ENCODE data around the gene ASCL2.

ASCL2 gene

GRCh38 chr11:2308713-2309112 is 38.3 kb upstream of the ASCL2 start:
- DNase-seq (ENCODE audit: low read depth), result no peak

- DNase-seq (ENCODE audit: low read depth), result no peak
These were observed 37.3 kb upstream of the ASCL2 start for GRCh38 chr11:2307501-2308331.

- DNase-seq (ENCODE audit: low read depth), result no peak
These were observed 36.6 kb upstream of the ASCL2 start for GRCh38 chr11:2306877-2307500.

- no peak for DNase-seq (ENCODE audit: low read depth)
These were observed 36.0 kb upstream of the ASCL2 start for GRCh38 chr11:2306452-2306823.

- DNase-seq (ENCODE audit: low read depth), result no peak
These were observed 35.5 kb upstream of the ASCL2 start for GRCh38 chr11:2305788-2306451.

GRCh38 chr11:2305140-2305778 is 34.9 kb upstream of the ASCL2 start:
- peak; percentile 79 for DNase-seq (ENCODE audit: low read depth)

GRCh38 chr11:2304506-2305139 is 34.2 kb upstream of the ASCL2 start:
- no peak for DNase-seq (ENCODE audit: low read depth)

GRCh38 chr11:2303627-2304505 is 33.5 kb upstream of the ASCL2 start:
- no peak for DNase-seq (ENCODE audit: low read depth)

GRCh38 chr11:2302896-2303626 is 32.7 kb upstream of the ASCL2 start:
- no peak for DNase-seq (ENCODE audit: low read depth)

GRCh38 chr11:2302306-2302895 is 32.0 kb upstream of the ASCL2 start:
- DNase-seq (ENCODE audit: low read depth), result no peak

GRCh38 chr11:2301631-2302305 is 31.4 kb upstream of the ASCL2 start, which contains the start of the genes C11orf21 and TSPAN32:
C11orf21 (minus strand) TSS chr11:2301918; CDS start chr11:2301808, 110 bp downstream.
TSPAN32 (plus strand) TSS chr11:2302013; CDS start chr11:2302150, 137 bp downstream.
- no peak for DNase-seq (ENCODE audit: low read depth)

GRCh38 chr11:2300936-2301630 is 30.7 kb upstream of the ASCL2 start:
- no peak for DNase-seq (ENCODE audit: low read depth)

- DNase-seq (ENCODE audit: low read depth), result no peak
These were observed 30.0 kb upstream of the ASCL2 start for GRCh38 chr11:2300290-2300935.

GRCh38 chr11:2299773-2300172 is 29.4 kb upstream of the ASCL2 start:
- no peak for DNase-seq (ENCODE audit: low read depth)

GRCh38 chr11:2298795-2299761 is 28.7 kb upstream of the ASCL2 start:
- DNase-seq (ENCODE audit: low read depth), result no peak

- no peak for DNase-seq (ENCODE audit: low read depth)
These were observed 27.9 kb upstream of the ASCL2 start for GRCh38 chr11:2298131-2298794.
